ENCODE results near the gene RBM33.

RBM33 gene

GRCh38 chr7:155791214-155791737 lies 146.8 kb downstream of the RBM33 start:
- DNase-seq (ENCODE audit: insufficient read length, low spot score) (no peak), FAIRE-seq (no peak)

GRCh38 chr7:155791836-155792235 lies 147.4 kb downstream of the RBM33 start:
- FAIRE-seq = peak; percentile 70
- DNase-seq (ENCODE audit: insufficient read length, low spot score) = no peak

- FAIRE-seq (no peak), DNase-seq (ENCODE audit: insufficient read length, low spot score) (no peak)
These were observed 148.0 kb downstream of the RBM33 start for GRCh38 chr7:155792315-155792960.

GRCh38 chr7:155792999-155793560 lies 148.6 kb downstream of the RBM33 start:
- DNase-seq (ENCODE audit: insufficient read length, low spot score) (no peak), FAIRE-seq (no peak)

- DNase-seq (ENCODE audit: insufficient read length, low spot score) (no peak), FAIRE-seq (no peak)
These were observed 149.3 kb downstream of the RBM33 start for GRCh38 chr7:155793720-155794119.

- FAIRE-seq (no peak), DNase-seq (ENCODE audit: insufficient read length, low spot score) (no peak)
These were observed 149.7 kb downstream of the RBM33 start for GRCh38 chr7:155794196-155794595.

GRCh38 chr7:155795401-155795800 lies 150.9 kb downstream of the RBM33 start:
- no peak for DNase-seq (ENCODE audit: insufficient read length, low spot score)
- no peak for FAIRE-seq

- no peak for DNase-seq (ENCODE audit: insufficient read length, low spot score)
- no peak for FAIRE-seq
These were observed 151.5 kb downstream of the RBM33 start for GRCh38 chr7:155795951-155796350.

- DNase-seq (ENCODE audit: insufficient read length, low spot score) (peak; percentile 86), FAIRE-seq (no peak)
These were observed 152.2 kb downstream of the RBM33 start for GRCh38 chr7:155796381-155797261.

GRCh38 chr7:155797262-155798250 lies 153.1 kb downstream of the RBM33 start:
- DNase-seq (ENCODE audit: insufficient read length, low spot score) = no peak
- FAIRE-seq = no peak

GRCh38 chr7:155798673-155799439 lies 154.4 kb downstream of the RBM33 start:
- FAIRE-seq (no peak), DNase-seq (ENCODE audit: insufficient read length, low spot score) (no peak)

GRCh38 chr7:155799514-155799913 lies 155.1 kb downstream of the RBM33 start:
- DNase-seq (ENCODE audit: insufficient read length, low spot score) (no peak), FAIRE-seq (no peak)

- DNase-seq (ENCODE audit: insufficient read length, low spot score) = no peak
- no peak for FAIRE-seq
These were observed 155.8 kb downstream of the RBM33 start for GRCh38 chr7:155800301-155800700.

- DNase-seq (ENCODE audit: insufficient read length, low spot score) (no peak), FAIRE-seq (no peak)
These were observed 156.3 kb downstream of the RBM33 start for GRCh38 chr7:155800741-155801267.

- FAIRE-seq (no peak), DNase-seq (ENCODE audit: insufficient read length, low spot score) (no peak)
These were observed 157.8 kb downstream of the RBM33 start for GRCh38 chr7:155802291-155802690.

- FAIRE-seq (no peak), DNase-seq (ENCODE audit: insufficient read length, low spot score) (no peak)
These were observed 158.5 kb downstream of the RBM33 start for GRCh38 chr7:155802906-155803417.

- DNase-seq (ENCODE audit: insufficient read length, low spot score) = no peak
- FAIRE-seq = no peak
These were observed 159.2 kb downstream of the RBM33 start for GRCh38 chr7:155803418-155804376.

GRCh38 chr7:155804431-155804831 lies 160.0 kb downstream of the RBM33 start:
- FAIRE-seq = no peak
- DNase-seq (ENCODE audit: insufficient read length, low spot score) = no peak

Data from GM19239 (cell line).